ENCODE data around the gene TMEM106C. TPM values are rescaled to one million over a fixed set of nuclear protein-coding genes. Genes with fewer than 3 reads are reported as not detected.

TMEM106C gene, protein sequence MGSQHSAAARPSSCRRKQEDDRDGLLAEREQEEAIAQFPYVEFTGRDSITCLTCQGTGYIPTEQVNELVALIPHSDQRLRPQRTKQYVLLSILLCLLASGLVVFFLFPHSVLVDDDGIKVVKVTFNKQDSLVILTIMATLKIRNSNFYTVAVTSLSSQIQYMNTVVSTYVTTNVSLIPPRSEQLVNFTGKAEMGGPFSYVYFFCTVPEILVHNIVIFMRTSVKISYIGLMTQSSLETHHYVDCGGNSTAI
- total RNA-seq: 103 and 112 TPM in 2 replicates

DNA sequence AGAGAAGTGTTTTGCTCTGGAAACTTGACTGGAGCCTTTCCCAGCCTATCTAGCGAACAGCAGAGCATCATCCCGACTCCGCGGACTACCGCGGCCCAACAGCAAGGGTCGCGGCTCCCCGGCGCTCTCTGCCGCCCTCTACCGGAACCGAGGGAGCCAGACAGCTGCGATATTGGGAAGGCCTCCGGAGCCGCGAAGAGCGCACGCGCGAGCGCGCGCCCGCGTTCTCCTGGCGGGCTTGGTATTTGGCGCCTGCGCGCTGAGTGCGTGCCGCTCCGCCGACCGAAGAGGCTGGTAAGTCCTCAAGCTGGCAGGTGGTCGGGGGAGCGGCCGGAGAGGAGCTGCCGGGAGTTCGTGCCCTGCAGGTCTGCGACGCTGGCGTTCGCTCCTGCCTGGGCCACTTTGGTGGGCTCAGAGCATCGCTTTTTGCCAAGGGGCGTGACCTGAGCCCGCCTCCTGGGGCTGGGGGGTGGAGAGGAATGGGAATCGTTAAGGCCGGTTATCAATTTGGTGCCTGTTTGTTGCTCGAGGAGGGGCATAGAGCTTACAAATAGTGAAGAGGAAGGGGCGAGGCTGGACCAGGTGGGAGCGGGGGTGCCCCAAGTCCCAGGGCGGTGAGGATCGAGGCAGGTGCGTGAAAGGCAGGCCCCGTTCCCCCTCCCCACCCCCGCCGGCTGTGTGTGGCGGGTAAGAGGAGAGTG lies at the start of gene TMEM106C:
Gene TMEM106C (plus strand): TSS at position 257 of the 701 bp plus-strand sequence. CDS start 641 bp downstream, outside the sequence.

DNA sequence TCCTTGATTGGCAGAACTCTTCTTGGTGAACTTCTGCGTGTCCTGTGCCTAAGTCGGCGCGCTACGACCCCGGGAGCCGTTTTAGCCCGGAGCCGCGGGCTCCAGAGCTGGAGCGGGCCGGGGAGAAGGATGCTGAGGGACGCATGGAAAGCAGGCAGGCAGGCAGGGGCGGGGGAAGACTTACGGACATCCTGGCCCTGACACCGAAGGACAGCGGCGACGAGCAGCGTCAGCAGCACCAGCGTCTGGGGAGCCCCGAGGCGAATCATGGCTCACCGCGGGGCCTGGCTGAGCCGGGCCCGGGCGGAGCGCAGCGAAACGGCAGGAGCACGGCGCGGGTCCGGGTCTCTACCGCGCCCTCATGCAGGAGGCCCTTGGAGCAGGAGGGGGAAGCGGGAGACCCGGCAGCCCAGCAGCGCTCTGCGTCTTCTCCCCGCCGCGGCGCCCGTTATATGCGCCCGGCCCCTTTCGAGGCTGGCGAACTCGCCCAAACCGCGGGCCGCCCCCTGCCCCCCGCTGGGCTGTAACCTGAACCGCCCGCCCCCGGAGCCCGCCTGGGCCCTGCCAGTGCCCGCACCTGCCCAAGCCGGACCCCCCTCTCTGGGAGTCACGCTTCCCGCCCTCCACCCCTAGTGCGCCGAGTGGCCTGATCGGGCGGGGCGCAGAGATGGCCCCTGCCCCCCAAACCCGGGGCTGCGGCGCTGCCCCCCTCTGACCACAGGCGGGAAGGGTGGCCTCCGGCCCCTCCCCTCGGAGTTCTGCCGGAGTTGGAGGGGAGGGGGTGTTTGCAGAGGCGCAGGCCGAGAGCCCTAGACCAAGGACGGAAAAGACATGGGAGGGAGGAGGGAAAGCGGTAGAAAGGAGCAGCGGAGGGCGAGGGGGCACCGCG lies 40.9 kb downstream of the TMEM106C start, which contains the start of gene COL2A1:
Gene COL2A1 (minus strand): TSS at position 424 of the 889 bp plus-strand sequence. CDS start 155 bp downstream, at position 269.

Other genes with a start within 250 kb of the TMEM106C start
- gene ENDOU, start 238.1 kb upstream of the TMEM106C start, total RNA-seq: 0.40 and 0.81 TPM in 2 replicates
- gene RAPGEF3, start 204.7 kb upstream of the TMEM106C start, total RNA-seq: 5.7 and 7.9 TPM in 2 replicates
- 25.6 and 27.1 TPM in 2 replicates for gene SLC48A1, start 190.4 kb upstream of the TMEM106C start, total RNA-seq
- gene HDAC7, start 143.7 kb upstream of the TMEM106C start, total RNA-seq: 25.0 and 39.1 TPM in 2 replicates
- 3.6 and 6.1 TPM in 2 replicates for gene VDR, start 58.6 kb upstream of the TMEM106C start, total RNA-seq
- gene COL2A1, start 40.9 kb downstream of the TMEM106C start, total RNA-seq: not detected in 2 replicates
- 11.8 and 16.9 TPM in 2 replicates for gene SENP1, start 142.5 kb downstream of the TMEM106C start, total RNA-seq
- 71.5 and 74.9 TPM in 2 replicates for gene PFKM, start 155.8 kb downstream of the TMEM106C start, total RNA-seq
- 15.3 and 20.6 TPM in 2 replicates for gene ASB8, start 193.9 kb downstream of the TMEM106C start, total RNA-seq
- gene CCDC184, start 220.0 kb downstream of the TMEM106C start, total RNA-seq: 0.19 and 0.53 TPM in 2 replicates
- gene OR10AD1, start 239.7 kb downstream of the TMEM106C start, total RNA-seq: not detected in 2 replicates